GM04503 (cell line): ENCODE data around the gene CADPS2.

ENCODE experiments used
- DNase-seq: peaks from one replicate; pipeline ENCODE4 v3.0.0-alpha.2; 2012; ENCODE audit warnings: low read depth

Gene CADPS2

GRCh38 chr7:122768827-122769226 lies 117.4 kb downstream of the CADPS2 start:
- no peak for DNase-seq

- no peak for DNase-seq
Observed at GRCh38 chr7:122767339-122767738, 118.9 kb downstream of the CADPS2 start.

DNA sequence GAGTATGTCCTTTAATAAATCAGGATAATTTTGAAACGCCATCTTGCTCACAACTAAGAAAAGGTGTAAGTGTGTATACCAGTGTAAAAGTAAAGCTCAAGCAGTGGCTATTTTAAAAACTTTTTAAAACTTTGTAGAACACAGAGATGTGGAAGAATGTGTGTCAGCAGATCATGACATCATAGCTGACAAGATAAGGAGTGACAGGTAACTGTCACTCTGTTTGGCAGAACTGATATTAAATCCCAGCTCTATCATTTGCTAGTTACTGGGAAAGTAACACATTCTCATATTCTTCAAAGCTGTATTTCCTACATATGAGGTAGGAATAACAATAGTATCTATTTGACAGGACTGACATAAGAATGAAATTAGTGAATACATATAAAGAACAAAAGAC lies 119.7 kb downstream of the CADPS2 start:
- no peak for DNase-seq

DNA sequence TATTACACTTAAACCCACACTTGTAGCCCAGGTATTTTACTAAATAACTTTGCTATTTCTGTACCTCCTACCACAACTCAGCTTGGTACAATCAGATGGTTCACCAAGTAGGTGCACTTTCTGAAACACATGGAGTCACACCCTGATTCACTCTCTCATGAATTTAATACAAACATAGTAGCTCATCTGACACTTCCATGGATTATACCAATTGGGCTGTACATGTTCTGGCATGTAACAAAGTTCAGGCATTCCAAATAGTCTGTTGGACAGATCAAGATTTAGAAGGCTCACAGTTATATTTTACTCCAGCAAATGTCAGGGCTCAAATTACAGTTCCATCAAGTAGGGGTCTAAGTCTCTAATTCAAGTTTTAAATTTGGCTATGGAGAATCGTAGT lies 121.4 kb downstream of the CADPS2 start:
- no peak for DNase-seq

DNA sequence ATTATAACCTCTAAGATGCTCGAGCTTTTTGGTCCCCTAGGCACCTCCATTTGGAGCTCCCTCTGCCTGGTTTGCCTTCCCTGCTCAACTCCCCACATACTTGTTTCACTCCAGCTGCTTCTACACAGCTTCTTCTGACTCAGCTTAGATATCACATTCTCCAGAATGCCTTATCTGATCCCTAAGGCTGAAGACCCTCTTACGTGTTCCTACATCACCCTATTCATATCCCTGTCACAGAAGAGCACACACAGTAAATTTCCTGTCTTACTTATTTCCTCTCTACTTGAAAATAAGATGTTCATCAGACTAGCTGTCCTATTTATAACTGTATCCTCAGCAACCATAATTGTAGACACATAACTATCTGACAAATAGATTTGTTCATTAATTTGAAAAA lies 122.2 kb downstream of the CADPS2 start:
- no peak for DNase-seq

- DNase-seq = no peak
Observed at GRCh38 chr7:122762071-122762470, 124.2 kb downstream of the CADPS2 start.

- no peak for DNase-seq
Observed at GRCh38 chr7:122758501-122758900, 127.8 kb downstream of the CADPS2 start.

GRCh38 chr7:122756860-122757259 lies 129.4 kb downstream of the CADPS2 start:
- DNase-seq = no peak

DNA sequence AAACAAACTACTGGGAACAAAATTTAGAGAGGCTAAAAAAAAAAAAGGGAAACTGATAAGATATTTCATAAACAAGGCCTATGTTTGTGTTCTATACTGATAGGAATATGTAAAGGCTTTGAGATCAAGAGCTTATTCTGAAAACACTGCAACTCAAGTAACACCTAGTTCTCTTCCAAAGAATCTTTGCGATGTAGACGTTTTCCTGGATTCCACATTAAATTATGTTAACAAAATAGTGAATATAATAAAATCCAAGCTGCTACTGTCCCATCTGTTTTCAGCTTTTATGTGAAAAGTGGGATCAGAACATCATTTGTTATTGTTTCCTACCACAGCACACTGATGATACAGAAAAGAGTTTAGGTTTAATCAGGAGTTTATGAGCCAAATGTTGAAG lies 130.6 kb downstream of the CADPS2 start:
- DNase-seq = no peak

DNA sequence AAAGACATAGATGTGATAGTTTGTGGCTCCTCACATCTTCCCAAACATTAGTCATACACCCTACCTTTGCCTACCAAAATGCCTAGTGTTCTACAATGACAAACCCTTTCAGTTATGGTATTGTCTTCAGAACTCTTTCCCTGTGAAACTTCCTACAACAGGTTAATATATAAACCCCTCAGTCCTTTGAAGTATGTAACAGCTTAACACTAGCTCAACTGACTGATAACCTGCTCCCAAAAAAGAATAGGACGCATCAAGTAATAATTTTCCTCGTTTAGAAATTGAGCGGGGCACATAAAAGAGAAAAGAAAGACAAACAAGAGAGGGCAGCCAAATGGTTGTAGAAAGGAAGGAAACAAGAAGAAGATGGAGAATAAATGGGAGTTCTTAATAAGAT lies 133.7 kb downstream of the CADPS2 start:
- DNase-seq = no peak

GRCh38 chr7:122750389-122750788 lies 135.9 kb downstream of the CADPS2 start:
- no peak for DNase-seq

- no peak for DNase-seq
Observed at GRCh38 chr7:122748195-122748594, 138.1 kb downstream of the CADPS2 start.

GRCh38 chr7:122746948-122747347 lies 139.3 kb downstream of the CADPS2 start:
- DNase-seq = no peak

DNA sequence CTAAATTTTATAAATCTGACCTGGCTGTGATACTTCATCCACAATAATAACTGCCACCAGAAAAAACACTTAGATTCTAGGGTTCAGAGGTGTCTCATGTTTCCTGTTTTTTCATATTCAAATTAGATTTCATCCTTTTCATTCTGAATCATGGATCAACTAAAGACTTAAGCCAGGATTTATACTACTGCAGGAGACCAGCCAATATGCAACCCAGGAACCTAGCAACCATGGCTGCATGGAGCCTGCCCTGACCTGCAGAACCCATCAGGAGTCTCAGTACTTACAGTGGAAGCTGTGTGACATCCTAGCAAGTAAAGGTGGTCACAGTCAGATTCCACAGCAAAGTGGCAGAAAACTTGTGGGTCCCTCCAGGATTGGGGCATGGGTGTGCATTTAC lies 143.0 kb downstream of the CADPS2 start:
- no peak for DNase-seq

DNA sequence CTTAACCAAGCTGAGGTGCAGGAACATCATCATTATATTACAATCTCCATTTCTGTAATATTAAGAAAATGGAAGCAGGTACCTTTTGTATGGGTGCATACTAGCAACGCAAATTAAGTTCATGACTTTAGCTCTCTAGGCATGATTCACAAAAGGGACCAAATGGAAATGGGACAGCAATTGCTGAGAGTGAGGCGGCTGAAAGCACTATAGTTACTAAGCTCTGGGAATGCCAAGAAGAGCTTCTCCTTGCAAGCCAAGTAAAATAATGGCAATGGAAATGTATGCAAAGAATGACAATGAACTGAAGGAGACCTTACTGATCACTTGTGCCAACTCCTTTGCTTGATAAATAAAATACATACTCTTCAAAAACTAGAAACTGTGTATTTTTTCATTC lies 147.3 kb downstream of the CADPS2 start:
- DNase-seq = no peak

GRCh38 chr7:122736183-122736582 lies 150.1 kb downstream of the CADPS2 start:
- DNase-seq = no peak

DNA sequence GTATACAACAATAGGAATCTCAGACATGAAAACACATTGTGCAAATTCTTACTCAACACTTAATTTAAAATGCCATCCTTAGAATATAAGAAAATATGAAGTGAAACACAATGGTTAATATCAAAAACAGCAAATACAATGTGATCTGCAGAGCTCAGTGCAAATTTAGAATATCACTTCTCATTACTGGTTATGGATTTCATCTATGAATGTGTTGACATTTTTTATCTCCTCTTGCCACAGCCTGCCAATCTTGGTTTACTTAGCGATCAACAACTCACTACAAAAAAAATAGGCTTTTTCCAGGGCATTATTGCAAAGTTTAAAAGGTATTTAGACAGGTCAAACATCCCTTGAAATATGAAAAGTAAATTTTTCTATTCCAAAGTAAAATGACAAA lies 158.5 kb downstream of the CADPS2 start:
- DNase-seq = no peak

- DNase-seq = no peak
Observed at GRCh38 chr7:122727354-122727753, 158.9 kb downstream of the CADPS2 start.

GRCh38 chr7:122726881-122727280 lies 159.4 kb downstream of the CADPS2 start:
- no peak for DNase-seq

GRCh38 chr7:122724366-122724765 lies 161.9 kb downstream of the CADPS2 start:
- no peak for DNase-seq

DNA sequence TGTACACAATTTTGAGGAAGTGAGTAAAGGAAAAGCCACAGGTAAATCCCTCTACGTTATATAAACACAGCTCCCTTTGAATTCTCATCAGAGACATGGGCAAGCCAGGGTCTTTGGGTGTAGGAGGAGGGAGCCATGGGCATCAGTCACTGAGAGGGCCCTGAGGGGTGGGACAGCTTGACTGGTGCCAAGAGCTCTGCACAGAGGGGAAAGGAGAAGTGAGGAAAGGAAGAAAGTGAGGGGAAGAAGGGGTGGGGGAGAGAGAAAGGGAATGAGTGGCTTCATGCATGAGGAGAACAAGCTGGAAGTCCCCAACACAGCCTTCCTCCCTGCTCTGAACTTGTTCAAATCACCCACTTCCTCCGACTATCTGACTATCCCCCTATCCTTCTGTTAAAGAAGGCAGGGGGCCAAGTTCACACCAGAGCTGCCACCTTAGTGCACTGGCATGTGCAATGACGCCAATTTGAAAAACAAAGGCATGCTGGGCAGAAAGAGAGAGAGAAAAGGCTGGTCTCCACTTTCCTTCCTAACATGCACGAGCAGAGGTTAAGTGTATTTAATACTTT lies 167.2 kb downstream of the CADPS2 start:
- no peak for DNase-seq

DNA sequence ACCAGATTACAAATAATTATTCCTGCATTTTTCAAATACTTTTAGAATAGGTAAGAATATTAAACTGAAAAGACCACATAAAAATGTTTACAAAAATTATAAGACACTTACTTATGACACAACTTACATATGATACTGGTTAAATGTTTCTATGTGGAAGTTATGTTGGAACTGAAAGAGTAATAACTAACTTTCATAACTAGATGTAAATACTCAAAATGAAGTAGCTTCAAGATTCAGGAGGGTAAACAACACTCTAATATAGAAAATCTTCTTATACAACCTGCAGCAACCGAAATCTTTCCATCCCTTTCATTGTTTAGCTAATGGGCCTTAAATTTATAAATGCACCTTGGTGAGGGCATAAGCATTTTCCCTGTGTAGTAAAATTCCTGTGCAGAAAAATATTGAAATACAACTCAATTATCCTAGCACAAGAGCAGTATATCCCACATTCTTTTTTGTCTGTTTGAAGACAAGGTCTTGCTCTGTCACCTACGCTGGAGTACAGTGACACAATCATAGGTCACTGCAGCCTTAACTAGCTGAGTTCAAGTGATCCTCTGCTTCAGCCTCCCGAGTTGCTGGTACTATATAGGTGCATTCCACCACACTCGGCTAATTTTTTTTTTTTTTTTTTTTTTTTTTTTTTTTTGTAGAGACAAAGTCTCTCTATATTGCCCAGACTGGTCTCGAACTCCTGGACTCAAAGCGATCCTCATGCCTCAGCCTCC lies 168.7 kb downstream of the CADPS2 start:
- DNase-seq = no peak

DNA sequence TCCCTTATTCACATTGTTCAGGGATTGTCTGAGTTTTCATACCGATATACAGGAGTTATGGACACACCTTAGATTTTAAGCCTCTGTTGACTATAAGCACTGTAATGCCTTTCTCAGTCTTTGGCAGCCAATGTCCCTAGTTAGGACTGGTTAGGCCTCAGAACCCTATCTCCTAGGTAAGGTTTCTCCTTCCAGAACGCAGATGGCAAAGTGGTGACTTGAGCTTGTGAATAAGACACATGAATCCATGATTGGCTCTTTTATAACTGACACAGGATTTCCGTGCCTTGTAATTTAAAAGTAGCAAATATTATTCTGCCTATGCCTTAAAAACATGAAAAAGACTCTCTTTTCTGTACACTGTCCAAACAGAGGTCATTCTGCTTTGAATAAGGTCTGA lies 171.1 kb downstream of the CADPS2 start:
- no peak for DNase-seq

DNA sequence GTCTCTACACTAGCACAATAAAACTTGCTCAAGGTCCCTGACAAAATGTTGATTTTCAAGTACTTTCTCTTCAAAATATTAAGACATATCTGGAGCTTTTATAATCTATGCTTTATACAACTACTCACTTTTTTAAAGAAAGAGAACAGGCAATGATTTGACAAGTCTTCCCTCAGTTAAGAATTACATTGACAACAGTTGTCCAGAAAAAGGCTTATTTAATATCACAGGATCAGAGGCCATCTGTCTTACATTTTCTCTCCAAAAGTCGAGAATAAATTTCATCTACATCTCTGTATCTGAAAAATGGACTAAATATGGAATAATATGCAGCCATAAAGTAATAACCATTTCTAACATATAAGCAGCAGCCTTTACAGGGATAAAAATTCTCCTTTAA lies 175.3 kb downstream of the CADPS2 start:
- no peak for DNase-seq
